ENCODE data around the gene NLRP5.

- TF ChIP-seq CTCF (conservative IDR thresholded peaks at IDR 0.05): no peak
- TF ChIP-seq EZH2 (IDR thresholded peaks at IDR 0.05; ENCODE audit: low read depth): no peak
Observed at GRCh38 chr19:56015756-56016155, 29.2 kb downstream of the NLRP5 start.
